HEK293T (cell line): Measurements from ENCODE around the gene MAPK9.

ENCODE experiments used
- BHLHE40 ChIP-seq: fragments of 450-650 bp; IDR thresholded peaks from 2 replicates; pipeline ENCODE4 v1.6.1; 2016; ENCODE audit warnings: mild to moderate bottlenecking, moderate library complexity, borderline replicate concordance
- ELF4 ChIP-seq: fragments of 450-650 bp; IDR thresholded peaks from 2 replicates; pipeline ENCODE4 v1.6.1; 2017; ENCODE audit warnings: antibody characterized with exemption
- FOXA1 ChIP-seq: fragments of 450-650 bp; IDR thresholded peaks from 2 replicates; pipeline ENCODE4 v1.6.1; 2016; ENCODE audit warnings: mild to moderate bottlenecking
- FOXK2 ChIP-seq: fragments of 450-650 bp; IDR thresholded peaks from 2 replicates; pipeline ENCODE4 v1.6.1; 2016; ENCODE audit warnings: mild to moderate bottlenecking
- HDGF ChIP-seq: fragments of 450-650 bp; IDR thresholded peaks from 2 replicates; pipeline ENCODE4 v1.6.1; 2017; ENCODE audit warnings: antibody characterized with exemption, borderline replicate concordance
- L3MBTL2 ChIP-seq: fragments of 450-650 bp; conservative IDR thresholded peaks from 2 replicates; pipeline ENCODE4 v1.6.1; 2016; ENCODE audit warnings: mild to moderate bottlenecking
- NFRKB ChIP-seq: fragments of 450-650 bp; IDR thresholded peaks from 2 replicates; pipeline ENCODE4 v1.6.1; 2016; ENCODE audit warnings: mild to moderate bottlenecking, moderate library complexity
- SP1 ChIP-seq: fragments of 450-650 bp; IDR thresholded peaks from 2 replicates; pipeline ENCODE4 v1.6.1; 2017
- SUZ12 ChIP-seq: fragments of 450-650 bp; IDR thresholded peaks from 2 replicates; pipeline ENCODE4 v1.6.1; 2016; ENCODE audit warnings: mild to moderate bottlenecking
- TARDBP ChIP-seq: fragments of 450-650 bp; IDR thresholded peaks from 2 replicates; pipeline ENCODE4 v1.6.1; 2016

DNA sequence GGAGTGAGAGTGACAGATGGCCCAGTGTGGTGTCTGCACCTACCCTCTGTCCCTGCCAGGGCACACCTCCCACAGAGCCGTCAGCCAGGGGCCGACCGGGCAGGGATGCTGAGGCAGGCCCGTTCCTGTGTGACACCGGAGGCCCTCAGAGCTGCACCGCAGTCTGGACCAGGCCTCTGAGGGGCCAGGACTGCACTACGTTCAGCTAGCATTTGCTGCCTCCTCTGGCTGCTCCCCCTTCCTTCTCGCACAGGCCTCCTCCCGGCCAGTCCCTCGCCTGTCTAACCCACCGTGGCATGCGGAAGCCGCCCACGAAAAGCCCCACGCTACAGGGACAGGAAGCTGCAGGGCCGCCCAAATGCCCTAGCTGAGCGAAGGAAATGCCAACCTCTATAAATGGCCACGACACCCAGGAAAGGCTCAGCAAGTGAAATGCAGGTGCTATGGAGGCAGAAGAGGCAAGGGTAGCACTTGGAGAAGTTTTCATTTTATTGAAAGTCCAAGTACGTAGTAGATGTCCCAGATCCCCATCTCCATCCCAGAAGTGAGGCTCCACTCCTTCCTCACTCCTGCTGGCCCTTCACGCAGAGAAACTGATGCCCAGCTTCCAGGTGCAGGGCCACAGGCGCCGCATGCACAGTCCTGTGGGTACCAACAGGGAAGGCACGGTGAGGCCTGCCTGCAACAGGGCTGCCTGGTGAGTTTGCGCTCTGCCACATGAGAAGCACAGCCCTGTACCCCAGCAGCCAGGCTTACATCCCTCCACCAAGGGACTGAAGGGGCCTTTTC lies 38.7 kb downstream of the MAPK9 start:
- TF ChIP-seq FOXA1 (no peak), SP1 (no peak), ELF4 (no peak), SUZ12 (no peak), NFRKB (no peak), L3MBTL2 (no peak), TARDBP (no peak), FOXK2 (no peak), BHLHE40 (no peak), HDGF (no peak)
